Measurements from ENCODE around the gene DLG2.

GRCh38 chr11:83726316-83726715 lies 1900.8 kb downstream of the DLG2 start:
- no peak for TF ChIP-seq POLR2A (IDR thresholded peaks at IDR 0.05)
- TF ChIP-seq CTCF (IDR thresholded peaks at IDR 0.05): no peak

Measured in uterus (tissue), 2 donors.